Measurements from ENCODE around the gene IGF2R. TPM values are rescaled to one million over a fixed set of nuclear protein-coding genes. Genes with fewer than 3 reads are reported as not detected.
A peak's percentile ranks its signal among the peaks of the same experiment; 100 is the strongest.

IGF2R gene
- polyA plus RNA-seq, 1 donor (not counting 4 experiments of a cell fraction or from before 2014, with no cell fraction given), result 40.9 TPM

GRCh38 chr6:160071805-160072690 lies 103.2 kb downstream of the IGF2R start:
- Histone ChIP-seq H3K36me3 (ENCODE audit: control insufficient read depth in 2 of 2, extremely low read depth in 1 of 2, insufficient read depth in 2 of 2, low read length in 2 of 2) (peaks cover 49 to 58% of the 10 kb centered on the region in 2 experiments), H3K4me2 (ENCODE audit: control insufficient read depth, extremely low read depth, insufficient read depth, low read depth, low read length) (no peak overlapping the region), H3K27me3 (ENCODE audit: control insufficient read depth, extremely low read depth, insufficient read depth, low read length) (no peaks in the 10 kb centered on the region), H3K79me2 (ENCODE audit: control insufficient read depth, insufficient read depth, low read length) (no peaks in the 10 kb centered on the region), H3K4me3 (ENCODE audit: control insufficient read depth in 2 of 3, extremely low read depth in 1 of 3, insufficient read depth in 2 of 3, low read depth in 1 of 3, low read length in 3 of 3) (no peak overlapping the region), H4K20me1 (ENCODE audit: control insufficient read depth, extremely low read depth, insufficient read depth, low read length) (peaks cover 4% of the 10 kb centered on the region), H3K9ac (ENCODE audit: control insufficient read depth, extremely low read depth, insufficient read depth, low read length) (no peak overlapping the region), H2AFZ (ENCODE audit: control insufficient read depth, low read length) (no peak overlapping the region), H3K9me1 (ENCODE audit: control insufficient read depth, extremely low read depth, insufficient read depth, low read length) (no peaks in the 10 kb centered on the region), H3K4me1 (ENCODE audit: control insufficient read depth, extremely low read depth, insufficient read depth, low read length) (no peaks in the 10 kb centered on the region), H3K9me3 (ENCODE audit: control insufficient read depth, low read depth, low read length) (no peaks in the 10 kb centered on the region), H3K27ac (ENCODE audit: control insufficient read depth, insufficient read depth, low read length) (no peak overlapping the region)
- FAIRE-seq (no peak), DNase-seq (ENCODE audit: low read depth, low spot score) (no peak)
- TF ChIP-seq CTCF (optimal IDR thresholded peaks at IDR 0.05 in 1 of 3, IDR thresholded peaks at IDR 0.05 in 1 of 3, conservative IDR thresholded peaks at IDR 0.05 in 1 of 3; ENCODE audit: extremely low read depth in 1 of 3, insufficient read depth in 2 of 3, low read length in 3 of 3) (peak in 2 of 3 experiments; percentile 21 to 47), EZH2 (IDR thresholded peaks at IDR 0.05; ENCODE audit: low read length) (no peak)
- dilution Hi-C loops (cut with MboI; ENCODE audit: extremely low pct_ligation_motif_present, low sequenced_read_pairs), result no loop called here

- dilution Hi-C loops (cut with MboI; ENCODE audit: extremely low pct_ligation_motif_present, low sequenced_read_pairs), result no loop called here
- no peak for TF ChIP-seq EZH2 (IDR thresholded peaks at IDR 0.05; ENCODE audit: low read length)
- no peak overlapping the region for H3K9ac ChIP-seq (ENCODE audit: control insufficient read depth, extremely low read depth, insufficient read depth, low read length)
- H3K79me2 ChIP-seq (ENCODE audit: control insufficient read depth, insufficient read depth, low read length), result no peaks in the 10 kb centered on the region
- no peaks in the 10 kb centered on the region for H3K4me1 ChIP-seq (ENCODE audit: control insufficient read depth, extremely low read depth, insufficient read depth, low read length)
- no peak for FAIRE-seq
- no peak overlapping the region for H3K4me2 ChIP-seq (ENCODE audit: control insufficient read depth, extremely low read depth, insufficient read depth, low read depth, low read length)
- no peak for DNase-seq (ENCODE audit: low read depth, low spot score)
- no peaks in the 10 kb centered on the region for H3K9me1 ChIP-seq (ENCODE audit: control insufficient read depth, extremely low read depth, insufficient read depth, low read length)
- H3K4me3 ChIP-seq (ENCODE audit: control insufficient read depth in 2 of 3, extremely low read depth in 1 of 3, insufficient read depth in 2 of 3, low read depth in 1 of 3, low read length in 3 of 3), result no peak overlapping the region
- no peaks in the 10 kb centered on the region for H3K27me3 ChIP-seq (ENCODE audit: control insufficient read depth, extremely low read depth, insufficient read depth, low read length)
- H2AFZ ChIP-seq (ENCODE audit: control insufficient read depth, low read length), result no peak overlapping the region
- H3K27ac ChIP-seq (ENCODE audit: control insufficient read depth, insufficient read depth, low read length), result no peak overlapping the region
- H3K36me3 ChIP-seq (ENCODE audit: control insufficient read depth in 2 of 2, extremely low read depth in 1 of 2, insufficient read depth in 2 of 2, low read length in 2 of 2), result peaks cover 47 to 59% of the 10 kb centered on the region in 2 experiments
- peaks cover 4% of the 10 kb centered on the region for H4K20me1 ChIP-seq (ENCODE audit: control insufficient read depth, extremely low read depth, insufficient read depth, low read length)
- H3K9me3 ChIP-seq (ENCODE audit: control insufficient read depth, low read depth, low read length), result no peaks in the 10 kb centered on the region
Measured at GRCh38 chr6:160073272-160073671, 104.4 kb downstream of the IGF2R start.

Data from keratinocyte (primary cell).